Activated naive CD4-positive, alpha-beta T cell treated with anti-CD3 and anti-CD28 coated beads, Interleukin-2, amount 50 U/mL, for 16 hours (primary cell): ENCODE results near the gene ZAP70.
A peak's percentile ranks its signal among the peaks of the same experiment; 100 is the strongest.
"Not testable (repeated sequence)": the region's sequence is repeated elsewhere in the genome, so short reads cannot be mapped to it uniquely, and the experiment has no call there.

Source experiments
- DNase-seq: peaks from one replicate; pipeline ENCODE4 v3.0.0-alpha.2; 2020

The ZAP70 gene

DNA sequence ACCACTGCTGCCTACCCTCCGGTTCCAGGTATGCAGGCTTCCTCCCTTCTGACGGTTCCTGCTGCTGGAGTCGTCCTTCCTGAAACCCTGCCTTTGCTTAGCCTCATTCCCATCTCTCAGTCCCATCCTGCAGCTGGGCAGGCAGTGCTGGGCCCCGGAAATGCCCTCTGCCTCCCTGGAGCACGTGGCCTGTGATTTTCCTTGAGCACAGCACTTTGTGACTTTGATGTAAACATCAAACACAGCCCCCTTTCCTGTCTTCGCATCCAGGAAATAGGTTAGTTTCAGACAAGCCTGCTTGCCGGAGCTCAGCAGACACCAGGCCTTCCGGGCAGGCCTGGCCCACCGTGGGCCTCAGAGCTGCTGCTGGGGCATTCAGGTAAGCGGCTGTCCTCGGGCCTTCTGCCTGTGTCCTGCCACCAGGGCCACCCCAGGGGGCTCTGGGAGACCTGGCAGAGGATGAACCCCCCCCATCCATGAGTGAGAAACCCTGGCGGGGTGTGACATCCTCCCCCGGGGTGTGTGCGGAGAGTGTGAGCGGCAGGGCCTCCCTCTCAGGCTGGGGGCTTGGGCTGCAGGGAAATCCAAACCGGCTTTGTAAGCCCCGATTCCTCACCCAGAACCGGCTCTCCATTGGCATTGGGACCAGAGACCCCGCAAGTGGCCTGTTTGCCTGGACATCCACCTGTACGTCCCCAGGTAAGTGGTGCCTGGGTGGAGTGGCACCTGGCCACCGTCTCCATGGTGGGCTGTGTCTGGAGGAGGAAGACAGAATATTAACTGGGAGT, at the start of gene ZAP70:
ZAP70 (plus strand) TSS at position 281 of the 788 bp plus-strand sequence. CDS start 10,461 bp downstream, outside the sequence.
- peak; percentile 63 for DNase-seq

DNA sequence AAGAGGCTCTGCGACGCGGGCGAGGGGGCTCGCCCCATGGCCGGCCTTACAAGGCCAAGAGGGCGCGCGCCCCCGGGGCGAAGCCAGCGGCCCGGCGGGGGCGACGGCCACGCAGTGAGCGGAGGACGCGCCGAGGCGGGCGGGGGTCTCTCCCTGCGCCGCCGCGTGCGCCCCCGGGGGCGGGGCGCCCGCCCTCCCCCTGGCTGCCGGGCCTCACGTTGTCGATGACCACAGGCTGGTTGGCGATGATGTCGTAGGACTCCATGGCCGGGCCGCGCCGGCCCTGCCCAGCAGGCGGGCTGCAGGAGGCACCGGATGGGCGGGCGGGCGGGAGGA, 49.8 kb upstream of the ZAP70 start:
- no peak for DNase-seq

DNA sequence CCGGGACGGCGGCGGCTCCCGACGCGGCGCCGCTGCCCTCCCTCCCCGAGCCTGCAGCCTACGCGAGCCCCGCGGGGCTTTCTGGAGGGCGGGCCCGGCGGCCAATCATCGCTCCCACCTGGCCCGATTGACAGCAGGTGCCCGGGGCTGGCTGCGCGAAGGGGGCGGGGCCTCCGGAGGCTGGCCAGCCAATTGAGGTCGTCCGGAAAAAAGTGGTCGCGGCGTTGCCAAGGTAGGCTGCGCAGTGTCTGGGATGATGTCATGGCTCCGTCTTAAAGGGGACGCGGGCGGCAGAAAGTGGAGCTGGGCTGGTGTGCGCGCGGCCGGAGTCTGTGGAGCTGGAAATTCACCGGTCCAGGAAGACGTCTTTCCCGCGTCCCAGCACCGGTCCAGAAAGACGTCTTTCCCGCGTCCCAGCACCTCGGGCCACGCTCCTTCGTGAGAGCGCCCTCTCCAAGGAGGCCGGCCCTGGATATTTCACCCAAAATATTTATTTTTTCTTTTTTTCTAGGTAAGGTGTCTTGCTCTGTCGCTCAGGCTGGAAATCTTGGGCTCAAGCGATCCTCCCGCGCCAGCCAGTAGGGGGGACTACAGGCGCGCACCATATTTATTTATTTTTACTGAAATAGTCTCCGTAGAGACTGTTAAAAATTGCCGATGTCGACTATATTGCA, 49.3 kb upstream of the ZAP70 start, which contains the start of gene ACTR1B:
ACTR1B (minus strand) TSS at position 83 of the 674 bp plus-strand sequence. CDS start 154 bp downstream, outside the sequence.
- DNase-seq = peak; percentile 98

- no peak for DNase-seq
These were observed 48.8 kb upstream of the ZAP70 start for GRCh38 chr2:97664636-97664970.

GRCh38 chr2:97669448-97669847, 43.9 kb upstream of the ZAP70 start, which contains the start of gene C2orf92:
C2orf92 (plus strand) TSS chr2:97669713; CDS start chr2:97669789, 76 bp downstream.
- no peak for DNase-seq

DNA sequence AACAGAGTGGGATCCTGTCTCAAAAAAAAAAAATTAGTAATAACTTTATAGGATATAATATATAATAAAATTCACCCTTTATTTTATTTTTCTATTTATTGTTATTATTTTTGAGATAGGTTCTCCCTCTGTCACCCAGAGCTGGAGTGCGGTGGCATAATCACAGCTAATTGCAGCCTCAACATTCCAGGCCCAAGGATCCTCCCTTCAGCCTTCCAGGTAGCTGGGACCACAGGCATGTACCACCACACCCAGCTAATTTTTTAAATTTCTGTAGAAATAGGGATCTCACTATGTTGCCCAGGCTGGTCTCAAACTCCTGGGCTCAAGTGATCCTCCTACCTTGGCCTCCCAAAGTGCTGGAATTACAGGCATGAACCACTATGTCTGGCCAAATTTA, 42.9 kb upstream of the ZAP70 start:
- no peak for DNase-seq

DNA sequence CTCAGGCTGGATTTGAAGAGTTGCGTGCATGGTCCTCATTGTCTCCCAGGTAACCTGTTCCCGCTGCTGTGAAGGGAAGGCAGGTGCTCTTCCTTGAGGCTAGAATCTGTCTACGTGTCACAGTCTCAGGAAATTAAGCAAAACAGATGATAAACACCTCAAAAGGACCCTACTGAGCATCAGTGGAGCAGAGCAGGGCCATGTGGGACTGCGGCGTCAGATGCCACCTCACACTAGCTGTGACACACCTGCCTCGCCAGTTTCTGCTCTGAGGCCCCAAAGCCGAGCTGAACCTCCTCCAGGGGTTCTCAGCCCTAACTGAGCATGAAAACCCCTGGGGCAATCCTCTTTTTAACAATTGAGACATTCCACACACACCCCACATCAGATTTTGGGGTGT, 41.9 kb upstream of the ZAP70 start:
- no peak for DNase-seq

DNA sequence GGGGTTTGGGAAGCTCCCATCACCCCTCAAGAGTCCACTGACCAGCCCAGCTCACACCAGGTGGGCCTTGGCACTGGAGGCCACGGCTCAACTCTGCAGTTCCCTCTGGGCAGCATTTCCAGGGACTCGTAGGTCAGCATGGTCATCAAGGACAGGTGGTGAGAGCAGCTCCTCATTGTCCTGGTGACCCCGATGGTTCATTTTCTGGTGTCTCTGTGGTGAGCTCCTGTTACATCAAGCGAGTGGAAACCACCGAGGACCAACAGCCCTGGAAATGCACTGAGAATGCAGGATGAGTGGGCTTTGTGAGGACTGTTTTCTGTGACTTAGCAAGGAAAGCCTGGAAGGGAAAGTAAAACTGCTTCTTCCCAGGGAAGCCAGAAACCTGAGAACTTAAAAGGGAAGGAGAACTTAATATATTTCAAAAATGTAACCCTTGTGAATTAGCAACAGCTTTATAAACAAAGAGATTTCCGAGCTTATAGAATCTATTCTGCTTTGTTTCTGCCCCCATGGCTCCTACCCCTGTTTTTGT, 40.7 kb upstream of the ZAP70 start:
- not testable (repeated sequence) for DNase-seq

GRCh38 chr2:97673182-97673914, 40.0 kb upstream of the ZAP70 start:
- no peak for DNase-seq

GRCh38 chr2:97673915-97674283, 39.5 kb upstream of the ZAP70 start:
- no peak for DNase-seq

DNA sequence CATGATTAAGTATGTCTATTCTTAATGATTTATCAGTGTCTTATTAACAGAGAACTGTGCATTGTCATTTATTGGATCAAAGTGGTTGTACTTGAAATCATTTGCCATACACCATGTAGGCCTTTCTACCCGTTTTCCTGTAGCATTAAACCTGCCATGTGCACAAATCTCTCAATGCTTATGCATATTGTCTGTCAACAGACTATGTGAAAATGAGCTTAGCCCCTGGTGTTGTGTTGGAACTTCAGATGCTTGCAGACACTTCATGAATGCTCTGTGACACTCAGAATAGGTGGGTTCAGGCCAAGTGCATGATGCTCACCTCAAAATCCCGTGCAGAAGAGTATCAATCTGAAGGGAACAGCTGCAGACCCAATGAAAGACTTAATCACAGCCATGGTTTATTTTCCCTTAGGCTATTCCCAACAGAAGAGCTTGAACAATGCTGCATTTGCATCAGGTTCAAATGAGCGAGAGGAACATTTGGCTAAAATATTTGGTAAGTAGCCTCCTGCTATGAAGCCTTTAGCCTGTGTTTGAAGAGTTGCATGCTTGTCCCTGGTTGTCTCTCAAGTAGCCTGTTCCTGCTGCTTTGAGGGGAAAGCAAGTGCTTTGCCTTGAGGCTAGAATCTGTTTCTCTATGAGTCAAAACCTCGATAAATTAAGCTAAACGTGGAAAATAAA, 37.8 kb upstream of the ZAP70 start:
- no peak for DNase-seq

- DNase-seq = no peak
These were observed 36.8 kb upstream of the ZAP70 start for GRCh38 chr2:97676620-97677019.

GRCh38 chr2:97677480-97677879, 35.9 kb upstream of the ZAP70 start:
- no peak for DNase-seq

DNA sequence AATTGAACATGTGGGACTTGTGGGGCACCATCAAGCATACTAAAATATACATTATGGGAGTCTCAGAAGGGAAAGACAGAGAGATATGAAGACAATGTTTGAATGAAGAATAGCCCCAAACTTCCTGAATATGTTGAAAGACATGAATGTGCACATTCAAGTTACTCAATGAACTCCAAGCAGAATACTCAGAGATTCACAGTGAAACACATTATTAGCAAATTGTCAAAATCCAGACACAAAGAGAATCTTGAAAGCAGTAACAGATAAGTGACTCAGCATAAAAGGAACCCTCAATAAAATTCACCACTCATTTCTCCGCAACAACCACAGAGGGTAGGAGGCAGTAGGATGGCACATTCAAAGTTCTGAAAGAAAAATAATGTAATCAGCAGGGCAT, 35.1 kb upstream of the ZAP70 start:
- DNase-seq = no peak

DNA sequence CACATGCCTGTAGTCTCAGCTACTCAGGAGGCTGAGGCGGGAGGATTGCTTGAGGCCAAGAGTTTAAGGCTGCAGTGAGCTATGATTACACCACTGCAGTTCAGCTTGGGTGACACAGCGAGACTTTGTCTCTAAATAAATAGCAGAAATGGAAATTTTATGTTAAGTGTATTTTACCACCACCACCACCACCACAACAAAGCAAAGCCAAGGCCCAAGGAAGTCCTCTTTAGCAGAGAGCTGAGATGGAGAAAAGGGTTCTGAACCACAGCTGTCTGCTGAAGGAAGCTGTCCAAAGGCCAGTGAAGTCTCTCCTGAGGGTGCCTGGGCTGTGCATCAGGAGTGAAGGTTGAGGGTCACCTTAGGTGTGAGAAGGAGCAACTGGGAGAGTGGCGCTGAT, 26.1 kb upstream of the ZAP70 start:
- not testable (repeated sequence) for DNase-seq

GRCh38 chr2:97688062-97688827, 25.1 kb upstream of the ZAP70 start:
- DNase-seq = no peak

- no peak for DNase-seq
These were observed 22.2 kb upstream of the ZAP70 start for GRCh38 chr2:97691166-97691565.

GRCh38 chr2:97693476-97693875, 19.9 kb upstream of the ZAP70 start:
- DNase-seq = no peak

- DNase-seq = no peak
These were observed 17.6 kb upstream of the ZAP70 start for GRCh38 chr2:97695744-97696143.

GRCh38 chr2:97697252-97698235, 15.8 kb upstream of the ZAP70 start:
- DNase-seq = peak; percentile 92

DNA sequence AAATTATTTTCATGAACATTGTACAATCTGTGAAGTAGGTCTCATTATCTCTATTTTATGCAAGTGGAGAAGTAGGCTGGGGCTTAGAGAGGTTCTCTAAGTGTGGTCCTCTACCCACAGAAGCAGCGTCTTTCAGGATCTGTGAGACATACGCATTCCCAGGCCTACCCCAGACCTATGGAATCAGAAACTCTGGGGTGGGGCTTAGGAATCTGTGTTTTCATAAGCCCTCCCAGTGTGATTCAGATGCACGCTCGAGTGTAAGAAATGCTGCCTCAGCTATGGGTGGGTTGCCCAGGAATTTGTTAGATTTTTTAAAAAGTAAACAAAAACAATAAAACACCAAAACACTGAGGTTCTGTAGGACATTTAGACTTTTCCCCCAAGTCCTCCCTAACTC, 14.8 kb upstream of the ZAP70 start:
- DNase-seq = no peak
